GM19193 (cell line): Measurements from ENCODE around the gene PRXL2A.

Source experiments
- POLR2A ChIP-seq: IDR thresholded peaks from 4 replicates; pipeline ENCODE4 v1.6.1; 2011; ENCODE audit not compliant: insufficient read depth, insufficient read length; ENCODE audit errors: extremely low read depth

The PRXL2A gene, protein sequence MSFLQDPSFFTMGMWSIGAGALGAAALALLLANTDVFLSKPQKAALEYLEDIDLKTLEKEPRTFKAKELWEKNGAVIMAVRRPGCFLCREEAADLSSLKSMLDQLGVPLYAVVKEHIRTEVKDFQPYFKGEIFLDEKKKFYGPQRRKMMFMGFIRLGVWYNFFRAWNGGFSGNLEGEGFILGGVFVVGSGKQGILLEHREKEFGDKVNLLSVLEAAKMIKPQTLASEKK

DNA sequence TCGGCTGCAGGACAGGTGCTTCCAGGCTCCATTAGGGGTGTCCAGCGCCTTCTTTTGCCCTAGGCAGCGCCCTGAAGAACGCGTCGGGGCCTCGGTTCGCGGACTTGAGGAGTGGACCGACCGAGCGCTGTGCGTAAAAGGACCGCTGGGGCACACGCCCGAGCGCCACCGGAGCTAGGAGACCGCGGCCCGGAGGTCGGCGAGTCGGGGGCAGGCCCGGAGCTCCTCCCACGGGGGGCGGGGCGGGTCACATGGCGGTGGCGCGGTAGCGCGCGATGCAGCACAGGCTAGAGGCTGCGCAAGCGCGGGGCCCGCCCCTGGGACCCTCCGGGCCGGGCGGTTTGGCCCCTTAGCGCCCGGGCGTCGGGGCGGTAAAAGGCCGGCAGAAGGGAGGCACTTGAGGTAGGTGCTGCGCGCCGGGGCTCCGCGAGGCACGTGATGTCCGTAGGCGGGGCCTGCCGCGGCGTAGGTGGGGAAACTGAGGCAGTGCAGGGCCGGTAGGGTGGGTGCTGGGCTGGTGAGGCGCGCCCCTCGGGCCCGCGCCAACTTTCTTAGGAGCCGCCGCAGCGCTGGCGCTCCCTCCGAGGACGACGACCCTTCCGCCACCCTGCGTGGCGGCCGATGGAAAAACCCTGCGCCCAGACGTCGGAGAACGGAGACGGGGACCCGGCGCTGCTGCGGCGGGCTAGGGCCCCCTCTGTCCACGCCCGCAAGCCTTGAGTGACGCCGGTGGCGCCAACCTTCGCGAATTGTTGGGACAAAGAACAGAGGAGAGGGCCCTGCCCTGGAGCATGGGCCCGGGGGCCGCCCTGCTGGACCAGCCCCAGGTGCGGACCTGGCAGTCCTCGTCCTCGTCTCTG, at the start of gene PRXL2A:
TSS of gene PRXL2A (plus strand) at position 310 of the 860 bp plus-strand sequence. CDS start 11,917 bp downstream, outside the sequence.
- peak; percentile 61 for TF ChIP-seq POLR2A

DNA sequence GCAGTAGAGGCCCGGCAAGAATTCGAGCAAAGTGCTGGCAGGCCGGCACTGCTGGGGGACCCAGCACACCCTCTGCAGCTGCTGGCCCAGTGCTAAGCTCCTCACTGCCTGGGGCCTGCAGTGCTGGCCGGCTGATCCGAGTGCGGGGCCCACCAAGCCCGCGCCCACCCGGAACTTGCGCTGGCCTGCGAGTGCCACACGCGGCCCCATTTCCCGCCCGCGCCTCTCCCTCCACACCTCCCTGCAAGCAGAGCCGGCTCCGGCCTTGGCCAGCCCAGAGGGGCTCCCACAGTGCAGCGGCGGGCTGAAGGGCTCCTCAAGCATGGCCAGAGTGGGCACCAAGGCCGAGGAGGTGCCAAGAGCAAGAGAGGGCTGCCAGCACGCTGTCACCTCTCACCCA, 48.7 kb upstream of the PRXL2A start:
- TF ChIP-seq POLR2A = no peak

DNA sequence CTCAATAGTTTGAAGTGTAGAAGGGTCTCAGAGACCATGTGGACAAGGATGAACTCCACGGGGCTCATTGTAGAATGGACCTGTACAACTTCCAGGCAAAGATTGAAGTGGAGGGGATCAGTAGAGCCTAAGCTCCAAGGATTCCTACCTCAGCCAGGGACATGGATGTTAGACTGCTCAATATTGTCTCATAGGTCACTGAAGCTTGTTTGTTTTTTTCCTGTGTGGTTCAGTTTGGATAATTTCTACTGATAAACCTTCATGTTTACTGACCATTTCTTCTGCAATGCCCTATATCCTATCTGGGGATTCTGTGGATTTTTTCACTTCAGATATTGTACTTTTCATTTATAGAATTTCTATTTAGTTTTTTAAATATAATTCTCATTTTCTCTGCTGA, 42.8 kb upstream of the PRXL2A start:
- TF ChIP-seq POLR2A = no peak

DNA sequence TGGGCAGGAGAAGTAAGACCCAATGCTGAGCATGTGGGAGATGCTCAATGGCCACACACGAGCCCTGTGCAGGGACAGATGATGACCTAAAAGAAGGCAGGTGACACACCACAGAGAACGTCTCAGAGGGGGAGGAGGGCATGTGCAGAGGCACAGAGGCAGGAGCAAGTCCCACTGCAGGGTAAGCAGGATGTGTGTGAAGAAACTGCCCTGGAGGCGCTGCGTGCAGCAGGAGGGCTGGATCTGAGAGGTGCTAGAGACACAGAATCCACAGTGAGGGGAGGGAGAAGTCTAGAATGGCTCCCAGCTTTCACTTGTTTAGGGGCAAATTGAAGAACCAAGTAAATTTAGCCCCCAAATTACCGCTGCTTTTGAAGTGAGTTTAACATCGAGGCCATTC, 36.9 kb upstream of the PRXL2A start:
- no peak for TF ChIP-seq POLR2A

DNA sequence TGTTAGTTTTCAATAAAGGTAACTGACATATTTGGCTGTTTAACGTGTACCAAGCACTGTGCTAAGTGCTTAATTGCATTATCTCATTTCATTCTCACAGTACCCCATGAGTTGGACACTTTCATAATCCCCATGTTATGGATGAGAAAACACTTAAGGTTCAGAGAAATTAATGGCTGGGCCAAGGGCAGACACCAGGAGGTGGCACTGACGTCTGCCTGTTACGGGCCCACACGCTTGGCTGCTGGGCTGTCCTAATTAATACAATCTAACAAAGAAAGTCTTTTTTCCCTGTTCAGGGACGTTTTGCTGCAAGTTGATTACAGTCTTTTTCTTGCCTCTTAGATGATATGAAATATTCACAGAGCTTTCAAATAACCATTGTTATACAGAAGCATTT, 35.7 kb upstream of the PRXL2A start:
- TF ChIP-seq POLR2A = no peak

DNA sequence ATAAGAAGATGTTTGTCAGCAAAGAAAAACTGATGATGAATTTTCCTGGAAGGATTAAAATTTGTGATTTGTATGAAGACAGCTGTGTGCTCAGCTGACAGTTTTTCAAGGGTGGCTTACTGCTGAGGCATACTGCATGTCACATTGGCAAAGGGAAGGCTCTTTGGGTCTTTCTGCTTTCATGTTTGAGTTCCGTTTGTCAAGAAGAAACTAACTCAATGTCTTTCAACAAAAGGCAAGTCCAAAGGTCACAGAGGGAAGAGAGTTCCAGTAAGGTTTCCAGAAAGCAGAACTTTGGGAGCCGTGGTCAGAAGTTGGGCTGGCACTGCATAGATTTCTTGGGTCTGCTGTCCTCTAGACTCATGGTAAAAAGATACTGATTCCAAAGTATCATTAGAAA, 34.8 kb upstream of the PRXL2A start:
- no peak for TF ChIP-seq POLR2A

DNA sequence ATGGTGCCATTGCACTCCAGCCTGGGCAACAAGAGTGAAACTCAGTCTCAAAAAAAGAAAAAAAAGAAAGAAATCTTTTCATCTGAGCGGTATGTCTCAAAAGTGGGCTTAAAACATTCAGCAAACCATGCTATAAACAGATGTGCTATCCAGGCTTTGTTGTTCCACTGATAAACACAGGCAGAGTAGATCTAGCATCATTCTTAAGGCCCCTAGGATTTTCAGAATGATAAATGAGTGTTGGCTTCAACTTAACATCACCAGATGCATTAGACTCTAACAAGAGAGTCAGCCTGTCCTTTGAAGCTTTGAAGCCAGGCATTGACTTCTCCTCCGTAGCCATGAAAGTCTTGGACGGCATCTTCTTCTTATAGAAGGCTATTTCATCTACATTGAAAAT, 28.6 kb upstream of the PRXL2A start:
- no peak for TF ChIP-seq POLR2A

DNA sequence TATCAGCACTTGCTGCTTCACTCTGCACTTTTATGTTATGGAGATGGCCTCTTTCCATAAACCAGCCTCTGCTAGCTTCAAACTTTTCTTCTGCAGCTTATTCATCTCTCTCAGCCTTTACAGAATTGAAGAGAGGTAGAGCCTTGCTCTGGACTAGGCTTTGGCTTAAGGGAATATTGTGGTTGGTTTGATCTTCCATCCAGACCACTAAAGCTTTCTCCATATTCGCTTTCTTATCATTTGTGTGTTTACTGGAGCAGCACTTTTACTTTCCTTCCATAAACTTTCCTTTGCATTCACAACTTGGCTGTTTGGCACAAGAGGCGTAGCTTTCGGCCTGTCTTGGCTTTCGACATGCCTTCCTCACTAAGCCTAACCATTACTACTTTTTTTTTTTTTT, 28.2 kb upstream of the PRXL2A start:
- no peak for TF ChIP-seq POLR2A

DNA sequence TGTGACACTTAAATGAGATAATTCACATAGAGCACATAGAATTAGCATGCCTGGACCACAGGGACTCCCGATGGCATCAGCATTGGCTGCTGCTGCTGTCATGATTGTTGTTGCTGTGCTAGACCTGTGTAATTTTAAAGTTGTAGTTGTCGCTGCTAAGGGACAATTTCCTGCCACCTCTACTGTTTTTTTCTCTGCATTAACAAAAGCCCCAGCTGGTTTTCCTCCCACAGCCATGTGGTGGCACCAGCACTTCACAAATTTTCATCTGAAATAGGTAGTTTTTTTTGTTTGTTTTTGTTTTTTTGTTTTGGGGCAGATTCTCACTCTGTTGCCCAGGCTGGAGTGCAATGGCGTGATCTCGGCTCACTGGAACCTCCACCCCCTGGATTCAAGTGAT, 25.4 kb upstream of the PRXL2A start:
- TF ChIP-seq POLR2A = no peak

DNA sequence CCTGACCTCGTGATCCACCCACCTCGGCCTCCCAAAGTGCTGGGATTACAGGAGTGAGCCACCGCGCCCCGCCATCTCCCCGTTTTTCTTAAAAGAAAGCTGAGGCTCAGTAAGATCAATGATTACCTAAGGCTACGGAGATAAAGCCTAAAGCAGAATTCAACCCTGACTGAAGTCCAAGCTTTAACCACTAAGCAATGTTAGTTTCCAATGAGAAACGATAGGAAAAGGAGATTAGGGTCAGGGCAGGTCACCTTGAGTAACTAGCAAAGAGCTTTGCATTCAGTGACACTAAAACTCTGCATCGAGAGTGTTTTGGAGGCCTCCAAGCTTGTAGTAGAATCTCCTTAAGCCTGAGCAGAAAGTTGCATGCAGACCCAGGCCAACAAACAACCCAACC, 17.6 kb upstream of the PRXL2A start:
- no peak for TF ChIP-seq POLR2A

DNA sequence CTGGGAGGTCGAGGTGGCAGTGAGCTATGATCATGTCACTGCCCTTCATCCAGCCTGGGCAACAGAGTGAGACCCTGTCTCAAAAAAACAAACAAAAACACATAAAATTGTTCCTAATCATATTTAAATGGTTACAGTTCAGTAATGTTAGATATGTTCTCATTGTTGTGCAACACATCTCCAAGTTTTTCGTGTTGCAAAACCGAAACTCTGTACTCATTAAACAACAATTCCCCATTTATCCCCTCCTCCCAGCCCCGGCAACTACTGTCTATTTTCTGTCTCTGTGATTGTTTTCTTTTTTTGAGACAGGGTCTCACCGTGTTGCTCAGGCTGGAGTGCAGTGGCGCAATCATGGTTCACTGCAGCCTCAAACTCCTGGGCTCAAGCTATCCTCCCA, 16.1 kb upstream of the PRXL2A start:
- TF ChIP-seq POLR2A = no peak

DNA sequence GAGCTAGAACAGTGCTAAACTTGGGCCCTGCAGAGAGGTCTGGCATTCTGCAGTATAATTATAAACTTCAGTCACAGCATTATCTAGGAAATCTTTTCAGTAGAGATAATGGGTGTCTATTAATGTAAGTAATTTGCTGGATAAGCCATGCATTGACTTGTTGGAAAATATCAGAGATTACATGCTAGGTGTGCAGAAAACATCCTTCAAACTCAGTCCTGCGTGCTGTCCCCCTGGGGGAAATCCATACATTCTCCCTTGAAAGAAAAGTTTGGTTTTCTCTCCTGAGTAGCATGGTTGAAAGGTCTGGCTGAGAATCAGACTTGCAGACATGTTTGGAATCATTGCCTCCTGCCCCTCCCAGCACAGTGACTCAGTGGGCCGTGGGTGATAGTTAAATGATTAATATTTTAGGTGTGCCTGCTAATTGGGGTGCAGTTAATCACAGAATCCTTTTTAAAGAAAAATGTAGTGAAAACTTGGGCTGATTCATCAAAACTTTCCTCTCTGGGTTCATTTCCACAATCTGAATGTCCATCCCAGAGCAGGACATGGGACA, 13.9 kb upstream of the PRXL2A start:
- no peak for TF ChIP-seq POLR2A

DNA sequence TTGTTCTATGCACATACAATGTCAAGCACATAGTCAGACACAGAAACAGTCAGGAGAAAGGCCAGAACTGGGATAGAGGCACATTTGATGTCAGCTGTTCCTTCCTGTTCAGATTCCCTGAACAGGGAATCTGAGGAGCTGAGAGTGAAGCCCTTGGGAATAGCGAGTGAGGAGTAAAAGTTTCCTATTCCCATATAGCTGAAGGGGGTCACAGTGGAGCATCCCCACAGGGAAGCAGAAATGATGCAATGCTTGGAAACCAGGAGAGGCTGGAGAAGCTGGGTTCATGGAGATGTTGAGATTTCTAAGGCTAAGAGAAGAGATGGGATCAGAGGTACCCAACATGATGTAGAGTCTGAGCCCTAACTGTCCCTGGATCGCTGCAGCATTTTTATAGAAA, 11.3 kb upstream of the PRXL2A start:
- no peak for TF ChIP-seq POLR2A

DNA sequence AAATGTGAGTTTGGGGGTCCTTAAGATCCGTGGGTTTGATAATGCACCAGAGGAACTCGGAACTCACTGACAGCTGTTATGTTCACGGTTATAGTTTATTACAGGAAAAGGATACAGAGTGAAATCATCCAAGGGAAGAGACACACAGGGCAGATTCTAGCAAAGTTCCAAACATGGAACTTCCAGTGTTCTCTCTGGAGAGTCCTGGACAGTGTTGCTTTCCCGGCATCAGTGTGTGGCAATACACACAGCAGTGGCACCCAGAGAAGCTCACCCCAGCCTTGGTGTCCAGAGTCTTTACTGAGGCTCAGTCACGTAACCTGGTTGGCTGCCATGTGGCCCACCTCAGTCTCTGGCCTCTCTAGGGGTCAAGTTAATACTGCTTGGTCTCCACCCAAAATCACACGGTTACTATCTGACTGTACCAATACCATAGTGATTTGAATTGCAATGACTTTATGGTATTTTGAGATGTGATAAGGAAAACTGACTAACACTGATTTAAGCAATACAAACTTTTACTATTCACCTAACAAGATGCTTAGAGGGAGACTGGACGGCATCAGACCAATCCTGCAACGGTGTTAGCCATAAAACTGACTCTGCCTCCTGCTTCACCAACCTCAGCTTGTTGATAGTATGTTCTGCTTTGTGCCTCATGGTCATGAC, 8.1 kb upstream of the PRXL2A start:
- no peak for TF ChIP-seq POLR2A

DNA sequence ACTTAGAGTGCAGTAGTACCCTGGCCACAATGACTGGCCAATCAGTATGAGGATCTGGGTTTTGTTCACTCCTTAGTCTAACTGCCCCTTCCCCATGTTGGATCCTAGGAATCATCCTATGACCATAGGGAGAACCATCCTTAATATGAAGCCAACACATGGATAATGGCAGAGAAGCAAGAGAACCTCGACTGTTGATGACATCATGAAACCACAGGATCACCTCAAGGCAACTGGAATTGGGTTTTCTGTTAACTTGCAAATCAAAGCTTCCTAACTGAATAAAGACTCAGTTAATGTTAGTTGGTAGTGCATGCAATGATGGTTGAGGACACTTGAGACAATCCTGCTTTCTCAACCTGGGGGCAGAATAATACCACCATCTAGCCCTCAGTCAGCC, 3.3 kb upstream of the PRXL2A start:
- no peak for TF ChIP-seq POLR2A
